Measurements from ENCODE around the gene DIS3L2. TPM values are rescaled to one million over a fixed set of nuclear protein-coding genes. Genes with fewer than 3 reads are reported as not detected.

The DIS3L2 gene
- total RNA-seq, 1 donor from 2014 or later = 32.2 TPM

DNA sequence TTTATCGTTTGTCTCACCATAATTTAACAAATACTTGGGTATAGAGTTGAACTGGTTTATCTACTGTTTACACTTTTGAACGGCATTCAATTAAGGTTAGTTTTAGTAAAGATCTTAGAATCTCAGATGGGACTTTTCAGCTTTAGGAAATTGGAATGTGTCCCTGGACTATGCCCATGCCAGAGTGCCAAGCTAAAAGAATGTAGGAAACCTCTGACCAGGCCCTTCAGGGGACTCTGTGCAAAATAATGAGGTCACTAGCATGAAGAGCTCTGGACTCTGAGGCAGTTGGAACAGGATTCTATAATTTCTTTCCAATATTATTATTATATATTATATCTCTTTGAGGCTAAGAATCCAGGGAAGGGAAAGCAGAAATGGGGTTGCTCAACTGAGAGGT, 13.5 kb downstream of the DIS3L2 start:
- Histone ChIP-seq H3K27me3 (no peaks in the 10 kb centered on the region), H3K36me3 (no peaks in the 10 kb centered on the region), H3K9me3 (no peaks in the 10 kb centered on the region), H3K4me1 (no peaks in the 10 kb centered on the region), H3K4me3 (no peak overlapping the region), H3K27ac (no peak overlapping the region)
- TF ChIP-seq POLR2AphosphoS5 (IDR thresholded peaks at IDR 0.05; ENCODE audit: insufficient read depth in 1 of 2, low read depth in 1 of 2) = no peak
- TF ChIP-seq, protein P1, sequence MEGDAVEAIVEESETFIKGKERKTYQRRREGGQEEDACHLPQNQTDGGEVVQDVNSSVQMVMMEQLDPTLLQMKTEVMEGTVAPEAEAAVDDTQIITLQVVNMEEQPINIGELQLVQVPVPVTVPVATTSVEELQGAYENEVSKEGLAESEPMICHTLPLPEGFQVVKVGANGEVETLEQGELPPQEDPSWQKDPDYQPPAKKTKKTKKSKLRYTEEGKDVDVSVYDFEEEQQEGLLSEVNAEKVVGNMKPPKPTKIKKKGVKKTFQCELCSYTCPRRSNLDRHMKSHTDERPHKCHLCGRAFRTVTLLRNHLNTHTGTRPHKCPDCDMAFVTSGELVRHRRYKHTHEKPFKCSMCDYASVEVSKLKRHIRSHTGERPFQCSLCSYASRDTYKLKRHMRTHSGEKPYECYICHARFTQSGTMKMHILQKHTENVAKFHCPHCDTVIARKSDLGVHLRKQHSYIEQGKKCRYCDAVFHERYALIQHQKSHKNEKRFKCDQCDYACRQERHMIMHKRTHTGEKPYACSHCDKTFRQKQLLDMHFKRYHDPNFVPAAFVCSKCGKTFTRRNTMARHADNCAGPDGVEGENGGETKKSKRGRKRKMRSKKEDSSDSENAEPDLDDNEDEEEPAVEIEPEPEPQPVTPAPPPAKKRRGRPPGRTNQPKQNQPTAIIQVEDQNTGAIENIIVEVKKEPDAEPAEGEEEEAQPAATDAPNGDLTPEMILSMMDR (IDR thresholded peaks at IDR 0.05) = no peak
- TF ChIP-seq POLR2A (IDR thresholded peaks at IDR 0.05) = no peak
- DNase-seq (ENCODE audit: extremely low spot score in 2 of 2) = no peak
- intact Hi-C loops (cut with DNase I) = no loop called here

DNA sequence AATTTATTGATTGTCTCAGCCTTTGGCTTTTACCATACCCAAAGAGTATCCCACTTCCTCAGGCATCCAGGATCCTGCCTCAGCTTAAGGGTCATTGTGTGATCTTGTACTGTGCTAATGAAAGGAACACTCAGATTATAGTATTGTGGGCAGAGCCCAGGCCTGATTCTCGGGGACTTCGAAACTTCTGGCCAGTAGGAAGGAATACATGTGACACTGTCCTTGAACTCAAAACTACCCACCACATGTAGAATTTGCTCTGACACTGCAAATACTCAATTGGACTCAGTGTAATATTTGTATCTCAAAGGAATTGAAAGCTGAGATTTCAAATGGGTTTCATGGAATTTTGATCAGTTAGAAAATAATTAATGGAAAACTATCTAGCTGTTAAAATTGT, 15.9 kb downstream of the DIS3L2 start:
- intact Hi-C loops (cut with DNase I) = no loop called here
- H3K4me1 ChIP-seq = no peaks in the 10 kb centered on the region
- H3K27ac ChIP-seq = no peak overlapping the region
- H3K27me3 ChIP-seq = no peaks in the 10 kb centered on the region
- DNase-seq (ENCODE audit: extremely low spot score in 2 of 2) = no peak
- H3K9me3 ChIP-seq = no peaks in the 10 kb centered on the region
- no peak overlapping the region for H3K4me3 ChIP-seq
- TF ChIP-seq POLR2A (IDR thresholded peaks at IDR 0.05) (no peak), POLR2AphosphoS5 (IDR thresholded peaks at IDR 0.05; ENCODE audit: insufficient read depth in 1 of 2, low read depth in 1 of 2) (no peak)
- TF ChIP-seq, protein P1 (IDR thresholded peaks at IDR 0.05) = no peak
- no peaks in the 10 kb centered on the region for H3K36me3 ChIP-seq

DNA sequence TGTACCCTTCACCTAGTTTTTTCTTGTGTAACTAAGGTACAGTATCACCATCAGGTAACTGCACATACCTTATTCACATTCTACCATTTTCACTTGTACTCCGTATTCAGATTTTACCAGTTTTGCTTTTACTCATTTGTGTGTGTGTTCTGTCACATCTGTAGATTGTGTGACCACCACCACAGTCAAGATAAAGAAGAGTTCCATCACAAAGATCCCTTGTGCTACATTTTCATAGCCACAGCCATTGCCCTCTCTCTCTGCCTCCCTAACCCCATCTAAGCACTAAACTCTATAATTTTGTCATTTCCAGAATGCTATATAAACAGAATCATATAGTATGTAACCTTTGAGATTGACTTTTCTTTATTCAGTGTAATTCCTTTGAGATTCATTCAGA, 23.5 kb downstream of the DIS3L2 start:
- no peaks in the 10 kb centered on the region for H3K9me3 ChIP-seq
- TF ChIP-seq POLR2AphosphoS5 (IDR thresholded peaks at IDR 0.05; ENCODE audit: insufficient read depth in 1 of 2, low read depth in 1 of 2) = no peak
- TF ChIP-seq POLR2A (IDR thresholded peaks at IDR 0.05) = no peak
- TF ChIP-seq, protein P1 (IDR thresholded peaks at IDR 0.05) = no peak
- intact Hi-C loops (cut with DNase I) = no loop called here
- H3K4me1 ChIP-seq = peaks cover 22% of the 10 kb centered on the region
- no peaks in the 10 kb centered on the region for H3K36me3 ChIP-seq
- no peak overlapping the region for H3K27ac ChIP-seq
- no peak overlapping the region for H3K4me3 ChIP-seq
- DNase-seq (ENCODE audit: extremely low spot score in 2 of 2) = no peak
- no peaks in the 10 kb centered on the region for H3K27me3 ChIP-seq

- H3K9me3 ChIP-seq = no peaks in the 10 kb centered on the region
- H3K4me1 ChIP-seq = peaks cover 22% of the 10 kb centered on the region
- TF ChIP-seq POLR2AphosphoS5 (IDR thresholded peaks at IDR 0.05; ENCODE audit: insufficient read depth in 1 of 2, low read depth in 1 of 2) (no peak), POLR2A (IDR thresholded peaks at IDR 0.05) (no peak)
- TF ChIP-seq, protein P1 (IDR thresholded peaks at IDR 0.05) = no peak
- H3K4me3 ChIP-seq = no peak overlapping the region
- no peaks in the 10 kb centered on the region for H3K27me3 ChIP-seq
- no peak for DNase-seq (ENCODE audit: extremely low spot score in 2 of 2)
- no peak overlapping the region for H3K27ac ChIP-seq
- intact Hi-C loops (cut with DNase I) = no loop called here
- H3K36me3 ChIP-seq = no peaks in the 10 kb centered on the region
Observed at GRCh38 chr2:231985823-231986261, 24.3 kb downstream of the DIS3L2 start.

DNA sequence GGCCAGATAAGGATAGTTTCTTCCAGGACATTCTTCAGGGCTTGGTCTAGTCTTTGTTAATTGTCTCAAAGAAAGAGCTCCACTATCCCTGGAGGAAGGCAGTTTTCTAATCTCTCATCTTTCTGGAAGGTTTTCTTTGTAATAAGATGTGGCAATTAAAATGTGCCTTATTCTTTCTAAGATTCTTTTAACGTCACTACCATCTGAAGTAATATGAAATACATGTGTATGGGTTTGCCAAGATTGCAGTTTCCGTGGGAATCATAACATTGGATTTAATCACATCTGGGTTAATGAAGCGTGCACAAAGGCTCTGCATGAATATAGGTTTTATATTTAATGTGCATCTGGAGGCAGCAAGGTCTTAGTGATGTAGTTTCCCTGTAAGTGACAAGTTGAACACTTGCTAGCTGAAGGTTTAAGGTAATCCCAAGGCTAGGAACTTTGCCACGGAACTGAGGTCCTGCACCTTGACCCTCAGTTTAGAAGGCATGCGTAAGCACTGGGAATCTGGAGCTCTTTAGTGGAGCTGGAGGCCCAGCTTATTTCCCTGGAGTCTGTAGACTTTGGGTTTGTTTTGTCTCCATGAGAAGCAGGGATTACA, 25.7 kb downstream of the DIS3L2 start:
- no peaks in the 10 kb centered on the region for H3K36me3 ChIP-seq
- H3K27ac ChIP-seq = no peak overlapping the region
- TF ChIP-seq, protein P1 (IDR thresholded peaks at IDR 0.05) = no peak
- TF ChIP-seq POLR2AphosphoS5 (IDR thresholded peaks at IDR 0.05; ENCODE audit: insufficient read depth in 1 of 2, low read depth in 1 of 2) (no peak), POLR2A (IDR thresholded peaks at IDR 0.05) (no peak)
- H3K4me3 ChIP-seq = no peak overlapping the region
- no peaks in the 10 kb centered on the region for H3K27me3 ChIP-seq
- DNase-seq (ENCODE audit: extremely low spot score in 2 of 2) = no peak
- no peaks in the 10 kb centered on the region for H3K9me3 ChIP-seq
- intact Hi-C loops (cut with DNase I) = no loop called here
- peaks cover 22% of the 10 kb centered on the region for H3K4me1 ChIP-seq
